ENCODE results near the gene MAP3K6. TPM values are rescaled to one million over a fixed set of nuclear protein-coding genes. Genes with fewer than 3 reads are reported as not detected.
A peak's percentile ranks its signal among the peaks of the same experiment; 100 is the strongest.

The MAP3K6 gene
- polyA plus RNA-seq, 2 of the 4 experiments (the other 2 are of a cell fraction) = 3.6 to 8.5 TPM

- Histone ChIP-seq H3K9me3 (no peaks in the 10 kb centered on the region), H3K4me1 (peaks cover 19% of the 10 kb centered on the region), H3K4me2 (peak overlapping the region; percentile 70), H3K4me3 (peak overlapping the region; percentile 19; the same call in 2 of the 3 replicates), H3K27ac (peak overlapping the region; percentile 57 to 80; a peak in 5 of 6 replicates)
- POLR2A ChIA-PET = interaction anchor here (1.4 kb wide), 1 partner anchor 20 kb away, joined by 3 read pairs; no protein-coding TSS in a partner anchor
- ATAC-seq (peak; percentile 5 to 15; a peak in 2 of 6 replicates), DNase-seq (ENCODE audit: low read depth in 1 of 2, low spot score in 1 of 2) (no peak), FAIRE-seq (no peak)
- 81% methylated on average over 4 of the region's 8 CpGs for WGBS (ENCODE audit: missing lambda C conversion rate)
- no peak for TF ChIP-seq FOXS1 (CRISPR knock-in tag; IDR thresholded peaks at IDR 0.05)
- TF ChIP-seq RARB (CRISPR knock-in tag; IDR thresholded peaks at IDR 0.05) = no peak
- no peak for TF ChIP-seq RCOR1 (IDR thresholded peaks at IDR 0.05; ENCODE audit: low read depth, low read length)
- no peak for TF ChIP-seq EHMT2 (IDR thresholded peaks at IDR 0.05; ENCODE audit: low read depth)
- no peak for TF ChIP-seq BCL3 (IDR thresholded peaks at IDR 0.05)
- no peak for TF ChIP-seq HMGXB4 (CRISPR knock-in tag; IDR thresholded peaks at IDR 0.05; ENCODE audit: borderline replicate concordance)
- TF ChIP-seq TP53 (CRISPR knock-in tag; IDR thresholded peaks at IDR 0.05) = no peak
- TF ChIP-seq NPAS2 (CRISPR knock-in tag; IDR thresholded peaks at IDR 0.05; ENCODE audit: borderline replicate concordance) = no peak
- TF ChIP-seq EHF (CRISPR knock-in tag; IDR thresholded peaks at IDR 0.05) = no peak
- no peak for TF ChIP-seq ZFP36 (IDR thresholded peaks at IDR 0.05; ENCODE audit: borderline replicate concordance, partially characterized antibody)
- CTCF ChIA-PET = interaction anchor here (1.2 to 11.8 kb wide), 4 partner anchors 9 to 42 kb away, joined by 3 to 134 read pairs (median 31); no protein-coding TSS in a partner anchor
These were observed 24.4 kb downstream of the MAP3K6 start for GRCh38 chr1:27342391-27342777.

- POLR2A ChIA-PET = interaction anchor here (1.4 kb wide), 1 partner anchor 19 kb away, joined by 3 read pairs; no protein-coding TSS in a partner anchor
- Histone ChIP-seq H3K4me1 (peaks cover 18% of the 10 kb centered on the region), H3K9me3 (no peaks in the 10 kb centered on the region), H3K4me2 (peak within 1 kb of the TSS; percentile 70), H3K27ac (peak within 1 kb of the TSS; percentile 57 to 80), H3K4me3 (peak within 1 kb of the TSS; percentile 19; the same call in 2 of the 3 replicates)
- 61% methylated on average over 3 of the region's 22 CpGs for WGBS (ENCODE audit: missing lambda C conversion rate)
- FAIRE-seq (no peak), DNase-seq (ENCODE audit: low read depth in 1 of 2, low spot score in 1 of 2) (peak; percentile 38 to 56), ATAC-seq (peak; percentile 81 to 84)
- TF ChIP-seq HOXB5 (CRISPR knock-in tag; IDR thresholded peaks at IDR 0.05) (no peak), NFE2L2 (conservative IDR thresholded peaks at IDR 0.05; ENCODE audit: low read length) (no peak), FOXS1 (CRISPR knock-in tag; IDR thresholded peaks at IDR 0.05) (no peak), POLR2AphosphoS2 (conservative IDR thresholded peaks at IDR 0.05; ENCODE audit: low read length) (no peak), ZSCAN20 (CRISPR knock-in tag; IDR thresholded peaks at IDR 0.05) (no peak), HDAC2 (IDR thresholded peaks at IDR 0.05) (no peak), MAFK (IDR thresholded peaks at IDR 0.05; ENCODE audit: partially characterized antibody) (no peak), SREBF2 (IDR thresholded peaks at IDR 0.05) (no peak), FOSL2 (IDR thresholded peaks at IDR 0.05) (no peak), FOSL2 (CRISPR knock-in tag; IDR thresholded peaks at IDR 0.05) (no peak), EHF (CRISPR knock-in tag; IDR thresholded peaks at IDR 0.05) (no peak), CHD4 (IDR thresholded peaks at IDR 0.05; ENCODE audit: borderline replicate concordance) (no peak), TFCP2L1 (CRISPR knock-in tag; IDR thresholded peaks at IDR 0.05) (no peak), NPAS2 (CRISPR knock-in tag; IDR thresholded peaks at IDR 0.05; ENCODE audit: borderline replicate concordance) (no peak), HOXB13 (CRISPR knock-in tag; IDR thresholded peaks at IDR 0.05; ENCODE audit: low read depth) (no peak), ZC3H11A (IDR thresholded peaks at IDR 0.05) (no peak)
- CTCF ChIA-PET = interaction anchor here (0.9 to 11.8 kb wide), 5 partner anchors 9 to 50 kb away, joined by 3 to 134 read pairs (median 21); no protein-coding TSS in a partner anchor
These were observed 25.1 kb downstream of the MAP3K6 start, which contains the start of gene SYTL1 for GRCh38 chr1:27341525-27342252. TSS of gene SYTL1 (plus strand) at chr1:27342022. CDS start at chr1:27345335, 3,313 bp downstream.
